K562 (cell line): ENCODE data around the gene ZMPSTE24. TPM values are rescaled to one million over a fixed set of nuclear protein-coding genes. Genes with fewer than 3 reads are reported as not detected.

Experiments
- ATAC-seq: fragments of 200-7000 bp; cut with Tn5 transposase; 3 replicates; pipeline ENCODE4 v1.9.1; 2020; ENCODE audit warnings: moderate library complexity
- BruUV-seq: library from RNA; stranded (reverse); fragments of 400-500 nt; replicated peaks from 2 replicates; lab custom pipeline; 2021; lab: Mats Ljungman, UMichigan
- CTCF ChIA-PET: fragments of 300-600 bp; formaldehyde crosslinking; extraction: SDS; loops from one replicate; lab custom pipeline; 2021; ENCODE audit warnings: low intra/inter-chr PET ratio; lab: Yijun Ruan, JAX
- POLR2A ChIA-PET: fragments of 300-600, 350-650 bp; sonication (Branson Sonifier 250); formaldehyde crosslinking; extraction: SDS; loops from one replicate; lab custom pipeline; 2021; ENCODE audit warnings: antibody characterized with exemption, inconsistent platforms; lab: Yijun Ruan, JAX
- DNase-seq, 4 experiments: peaks; one replicate each; pipeline versions ENCODE4 v3.0.0 to v3.0.0-alpha.2; 2011 to 2018; ENCODE audit warnings: low spot score in 3 of 4, mixed read lengths in 3 of 4; ENCODE audit errors: extremely low read depth in 1 of 4
- FAIRE-seq: peaks from 2 replicates; lab custom pipeline; 2011; peaks lifted over from hg19 to GRCh38; lab: Jason Lieb, UNC
- H2AFZ ChIP-seq: 2 replicates; pipeline ENCODE4 v1.6.0; 2011; ENCODE audit warnings: low read depth, low read length, control low read depth, inconsistent platforms
- H3K27ac ChIP-seq: fragments of 200-600 bp; 3 replicates; pipeline ENCODE4 v1.8.0; 2011; ENCODE audit warnings: low read depth, mild to moderate bottlenecking, control low read depth, inconsistent platforms, low read length, moderate library complexity, mixed read lengths; ENCODE audit errors: extremely low read depth
- H3K27me3 ChIP-seq, 2 experiments: fragments of 300-600 bp in 1 of 2; 2 replicates in 1 of 2; 3 replicates in 1 of 2; pipeline versions ENCODE4 v1.6.0 to v1.8.0; 2011; ENCODE audit warnings: inconsistent platforms in 2 of 2, low read length in 2 of 2, mild to moderate bottlenecking in 1 of 2, mixed read lengths in 1 of 2, moderate library complexity in 1 of 2; ENCODE audit not compliant: control insufficient read depth in 2 of 2, insufficient read depth in 2 of 2
- H3K36me3 ChIP-seq: fragments of 300-600 bp; 3 replicates; pipeline ENCODE4 v1.8.0; 2011; ENCODE audit warnings: mild to moderate bottlenecking, low read length, inconsistent platforms; ENCODE audit not compliant: control insufficient read depth, insufficient read depth
- H3K4me1 ChIP-seq, 2 experiments: fragments of 200-600 bp in 1 of 2; replicated peaks in 1 of 2; 2 replicates in 1 of 2; 3 replicates in 1 of 2; pipeline versions ENCODE4 v1.5.1 to v1.8.0; 2011; ENCODE audit warnings: inconsistent platforms in 2 of 2, low read length in 2 of 2, mild to moderate bottlenecking in 1 of 2, mixed read lengths in 1 of 2, moderate library complexity in 1 of 2; ENCODE audit not compliant: control insufficient read depth in 2 of 2, insufficient read depth in 2 of 2
- H3K4me2 ChIP-seq: 2 replicates; pipeline ENCODE4 v1.6.1; 2011; ENCODE audit warnings: low read length, control low read depth, inconsistent platforms, mixed read lengths; ENCODE audit not compliant: insufficient read depth
- H3K4me3 ChIP-seq: fragments of 200-600 bp; sonication (generic), shearing (Covaris generic); 2 replicates; pipeline ENCODE4 v1.5.1; 2016; ENCODE audit warnings: control low read depth, inconsistent platforms
- H3K79me2 ChIP-seq: fragments of 200-600 bp; 3 replicates; pipeline ENCODE4 v1.8.0; 2011; ENCODE audit warnings: low read length, inconsistent platforms; ENCODE audit not compliant: control insufficient read depth, insufficient read depth
- H3K9ac ChIP-seq, 2 experiments: 2 replicates each; pipeline versions ENCODE4 v1.6.0 to v1.6.1; 2011; ENCODE audit warnings: low read depth in 2 of 2, low read length in 2 of 2, control low read depth in 1 of 2, inconsistent platforms in 1 of 2, mild to moderate bottlenecking in 1 of 2, mixed read lengths in 1 of 2; ENCODE audit not compliant: insufficient read depth in 1 of 2
- H3K9me1 ChIP-seq: one replicate; pipeline ENCODE4 v1.6.0; 2011; ENCODE audit warnings: inconsistent platforms, mild to moderate bottlenecking, low read length, moderate library complexity; ENCODE audit not compliant: control insufficient read depth, insufficient read depth
- H3K9me3 ChIP-seq: replicated peaks from 2 replicates; pipeline ENCODE4 v1.5.1; 2011; ENCODE audit warnings: low read depth, low read length, inconsistent platforms; ENCODE audit not compliant: control insufficient read depth, insufficient read depth
- H4K20me1 ChIP-seq: replicated peaks from 2 replicates; pipeline ENCODE4 v1.6.1; 2011; ENCODE audit warnings: low read length, inconsistent platforms, mixed read lengths; ENCODE audit not compliant: control insufficient read depth, insufficient read depth
- ELF1 ChIP-seq: fragments of 200-800 bp; sonication (Bioruptor generic); IDR thresholded peaks from 2 replicates; pipeline ENCODE4 v1.6.1; 2016; ENCODE audit warnings: missing genetic modification characterization, missing compliant biosample characterization
- GABPB1 ChIP-seq: sonication (generic); formaldehyde crosslinking; IDR thresholded peaks from 2 replicates; pipeline ENCODE4 v1.8.0; 2022; ENCODE audit warnings: mild to moderate bottlenecking, missing genetic modification reagents
- RAD21 ChIP-seq, 2 experiments: fragments of 250-450 bp in 1 of 2; fragments of 450-650 bp in 1 of 2; sonication (Bioruptor Pico) in 1 of 2; formaldehyde crosslinking in 1 of 2; IDR thresholded peaks in 1 of 2; conservative IDR thresholded peaks in 1 of 2; 2 replicates each; pipeline versions ENCODE4 v1.4.0 to v1.8.0; 2020 to 2022; ENCODE audit warnings: mild to moderate bottlenecking in 2 of 2, moderate library complexity in 1 of 2
- WHSC1 ChIP-seq: IDR thresholded peaks from one replicate; pipeline ENCODE4 v1.6.1; 2012; ENCODE audit warnings: low read length, control low read depth, inconsistent platforms
- ZBED1 ChIP-seq: IDR thresholded peaks from 2 replicates; pipeline ENCODE4 v1.6.1; 2014
- ZBTB11 ChIP-seq, 3 experiments: fragments of 200-800 bp in 1 of 3; fragments of 250-450 bp in 1 of 3; fragments of 450-650 bp in 1 of 3; sonication (Bioruptor Pico) in 1 of 3; sonication (Bioruptor generic) in 1 of 3; formaldehyde crosslinking in 1 of 3; IDR thresholded peaks; 2 replicates each; pipeline versions ENCODE4 v1.6.1 to v1.8.0; 2016 to 2022; ENCODE audit warnings: mild to moderate bottlenecking in 2 of 3, missing genetic modification characterization in 2 of 3, missing compliant biosample characterization in 1 of 3, moderate library complexity in 1 of 3
- ZNF644 ChIP-seq: fragments of 200-800 bp; sonication (Bioruptor generic); IDR thresholded peaks from 2 replicates; pipeline ENCODE4 v1.6.1; 2016; ENCODE audit warnings: low read depth, missing genetic modification characterization, missing compliant biosample characterization
- WGBS: fragments of 100-300 bp; shearing (Covaris generic); methylation state at CpG from one replicate; pipeline ENCODE4 v1.1.6; 2016; ENCODE audit warnings: low coverage, mixed read lengths; ENCODE audit not compliant: insufficient coverage; ENCODE audit errors: missing lambda C conversion rate; 5-methylcytosine and 5-hydroxymethylcytosine counted together
- in situ Hi-C: fragments of 300-500 bp; cut with MboI; formaldehyde crosslinking; loops from 4 replicates; pipeline ENCODE4 v1.15.0; 2018; ENCODE audit warnings: inconsistent platforms, mixed read lengths
- intact Hi-C: fragments of 100-400 bp; cut with micrococcal nuclease; formaldehyde crosslinking; loops from 2 replicates; pipeline ENCODE4 v1.14.2; 2022
- polyA plus RNA-seq, 8 experiments: library from polyadenylated mRNA; depleted of rRNA in 4 of 8; stranded (reverse) in 5 of 8; unstranded in 3 of 8; fragments of >200 nt; fragmentation: Nextera tagmentation in 2 of 8; fragmentation: Illumina TruSeq in 1 of 8; extraction: Ambion mirVana in 2 of 8; extraction: Trizol in 1 of 8; gene quantifications; 2 replicates each; pipeline versions ENCODE4 v1.2.1 to v1.2.3, GENCODE V29; 2011 to 2014; ENCODE audit warnings: inconsistent platforms in 1 of 8, missing spikeins in 1 of 8
- total RNA-seq, 7 experiments: library from RNA; depleted of rRNA in 6 of 7; stranded (reverse); fragments of >200 nt in 6 of 7; fragmentation: Illumina TruSeq in 2 of 7; extraction: Trizol in 2 of 7; gene quantifications; 2 replicates each; pipeline versions ENCODE4 v1.2.1 to v1.2.3, GENCODE V29; 2011 to 2021; ENCODE audit warnings: low replicate concordance in 1 of 7

Gene ZMPSTE24
- total and polyA plus RNA-seq, 9 of the 15 experiments (the other 6 are each of a cell fraction or from before 2014, with no cell fraction given) = 30.7 to 75.9 (median 64.3) TPM

GRCh38 chr1:40312238-40313205 is 54.5 kb downstream of the ZMPSTE24 start:
- ChIA-PET POLR2A (no interaction called here), CTCF (interaction anchor here (0.6 to 0.9 kb wide), 2 partner anchors 92 to 228 kb away, joined by 3 to 4 read pairs; no protein-coding TSS in a partner anchor)
- WGBS = 40% methylated on average over 10 of the region's 10 CpGs
- peak in 1 of 4 experiments; percentile 50 for DNase-seq
- Histone ChIP-seq H3K79me2 (no peaks in the 10 kb centered on the region), H3K9me3 (no peaks in the 10 kb centered on the region), H3K9ac (peak overlapping the region in 1 of 2 experiments; percentile 51; a peak in 1 of 4 replicates), H3K4me2 (no peak overlapping the region; the same call in 1 of the 2 replicates), H3K27ac (no peak overlapping the region), H3K4me3 (no peak overlapping the region), H4K20me1 (no peaks in the 10 kb centered on the region), H3K36me3 (no peaks in the 10 kb centered on the region), H3K4me1 (peaks cover 29 to 64% of the 10 kb centered on the region in 2 experiments), H3K27me3 (no peaks in the 10 kb centered on the region; a peak in 1 of 5 replicates), H2AFZ (peak overlapping the region; percentile 50), H3K9me1 (no peaks in the 10 kb centered on the region)
- peak; percentile 18 for ATAC-seq
- intact Hi-C loops (no loop called here), in situ Hi-C loops (no loop called here)
- FAIRE-seq = no peak
- BruUV-seq = no TSS peak
- TF ChIP-seq ZBTB11 (CRISPR knock-in tag; IDR thresholded peaks at IDR 0.05) = peak in 1 of 3 experiments; percentile 34; a peak in 1 of 6 replicates
- peak; percentile 18; the same call in 1 of the 2 replicates for TF ChIP-seq ZBED1
- TF ChIP-seq ELF1 (tag) = peak; percentile 64
- no peak for TF ChIP-seq WHSC1
- TF ChIP-seq ZNF644 (tag) = 0 out of 2 replicates have a peak, but pooled peaks have one; percentile 29
- TF ChIP-seq RAD21 (CRISPR knock-in tag; conservative IDR thresholded peaks at IDR 0.05 in 1 of 2, IDR thresholded peaks at IDR 0.05 in 1 of 2) = peak in 1 of 2 experiments; percentile 21; a peak in 2 of 4 replicates
- 0 out of 2 replicates have a peak, but pooled peaks have one; percentile 18 for TF ChIP-seq GABPB1 (CRISPR knock-in tag)
